Osteoblast (primary cell): Measurements from ENCODE around the gene LAGE3. TPM values are rescaled to one million over a fixed set of nuclear protein-coding genes. Genes with fewer than 3 reads are reported as not detected.

Source experiments
- DNase-seq: peaks from one replicate; pipeline ENCODE4 v3.0.0; 2011; ENCODE audit warnings: low spot score, mixed read lengths; ENCODE audit not compliant: insufficient read length; ENCODE audit errors: missing footprints
- H2AFZ ChIP-seq: 2 replicates; pipeline ENCODE4 v1.6.0; 2011; ENCODE audit warnings: mild to moderate bottlenecking, low read length
- H3K27ac ChIP-seq: 2 replicates; pipeline ENCODE4 v1.5.1; 2011; ENCODE audit warnings: mild to moderate bottlenecking, low read depth, low read length, moderate library complexity
- H3K27me3 ChIP-seq: 2 replicates; pipeline ENCODE4 v1.6.0; 2012; ENCODE audit warnings: mild to moderate bottlenecking, control low read depth, inconsistent platforms, low read length, moderate library complexity; ENCODE audit not compliant: insufficient read depth
- H3K36me3 ChIP-seq: 2 replicates; pipeline ENCODE4 v1.5.1; 2011; ENCODE audit warnings: mild to moderate bottlenecking, low read length, control low read depth, moderate library complexity; ENCODE audit not compliant: insufficient read depth
- H3K4me1 ChIP-seq: 2 replicates; pipeline ENCODE4 v1.5.1; 2011; ENCODE audit warnings: mild to moderate bottlenecking, low read length, control low read depth, moderate library complexity; ENCODE audit not compliant: insufficient read depth
- H3K4me2 ChIP-seq: 2 replicates; pipeline ENCODE4 v1.6.0; 2011; ENCODE audit warnings: mild to moderate bottlenecking, low read length; ENCODE audit not compliant: insufficient read depth
- H3K4me3 ChIP-seq: fragments of 200-600 bp; sonication (generic); 3 replicates; pipeline ENCODE4 v1.5.1; 2012; ENCODE audit warnings: mild to moderate bottlenecking, low read length, inconsistent platforms; ENCODE audit not compliant: insufficient read depth
- H3K79me2 ChIP-seq: 2 replicates; pipeline ENCODE4 v1.6.0; 2012; ENCODE audit warnings: mild to moderate bottlenecking, low read length, control low read depth, inconsistent platforms; ENCODE audit not compliant: insufficient read depth
- H3K9me3 ChIP-seq: 2 replicates; pipeline ENCODE4 v1.5.1; 2011; ENCODE audit warnings: low read depth, low read length, control low read depth
- H4K20me1 ChIP-seq: 2 replicates; pipeline ENCODE4 v1.6.0; 2012; ENCODE audit warnings: mild to moderate bottlenecking, low read length, control low read depth; ENCODE audit not compliant: insufficient read depth
- total RNA-seq: library from RNA; depleted of rRNA; stranded (reverse); fragments of >200 nt; gene quantifications from 2 replicates; pipeline ENCODE4 v1.2.3, GENCODE V29; 2012
- TF ChIP-seq, protein P1 (sequence below): IDR thresholded peaks from 2 replicates; pipeline ENCODE4 v1.5.1; 2011; ENCODE audit warnings: mild to moderate bottlenecking, low read depth, low read length, moderate library complexity; ENCODE audit errors: extremely low read depth

Gene LAGE3
- total RNA-seq, 1 donor = 21.7 TPM

DNA sequence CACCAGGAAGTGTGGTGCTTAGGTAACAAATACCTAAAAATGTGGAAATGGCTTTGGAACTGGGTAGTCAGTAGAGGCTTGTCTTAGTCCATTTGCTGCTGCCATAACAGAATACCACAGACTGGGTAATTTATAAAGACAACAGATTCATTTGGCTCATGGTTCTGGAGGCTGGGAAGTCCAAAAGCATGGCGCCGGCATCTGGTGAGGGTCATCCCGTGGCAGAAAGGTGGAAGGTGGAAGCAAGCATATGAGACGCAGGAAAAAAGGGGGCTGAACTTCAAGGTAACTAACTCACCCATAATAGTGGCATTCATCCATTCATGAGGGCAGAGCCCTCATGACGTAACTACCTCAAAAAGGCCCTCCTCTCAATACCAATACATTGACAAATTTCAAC is 30.4 kb upstream of the LAGE3 start:
- H3K4me1 ChIP-seq = no peaks in the 10 kb centered on the region
- H3K36me3 ChIP-seq = no peaks in the 10 kb centered on the region
- H3K27me3 ChIP-seq = no peaks in the 10 kb centered on the region
- no peak overlapping the region for H2AFZ ChIP-seq
- TF ChIP-seq, protein P1, sequence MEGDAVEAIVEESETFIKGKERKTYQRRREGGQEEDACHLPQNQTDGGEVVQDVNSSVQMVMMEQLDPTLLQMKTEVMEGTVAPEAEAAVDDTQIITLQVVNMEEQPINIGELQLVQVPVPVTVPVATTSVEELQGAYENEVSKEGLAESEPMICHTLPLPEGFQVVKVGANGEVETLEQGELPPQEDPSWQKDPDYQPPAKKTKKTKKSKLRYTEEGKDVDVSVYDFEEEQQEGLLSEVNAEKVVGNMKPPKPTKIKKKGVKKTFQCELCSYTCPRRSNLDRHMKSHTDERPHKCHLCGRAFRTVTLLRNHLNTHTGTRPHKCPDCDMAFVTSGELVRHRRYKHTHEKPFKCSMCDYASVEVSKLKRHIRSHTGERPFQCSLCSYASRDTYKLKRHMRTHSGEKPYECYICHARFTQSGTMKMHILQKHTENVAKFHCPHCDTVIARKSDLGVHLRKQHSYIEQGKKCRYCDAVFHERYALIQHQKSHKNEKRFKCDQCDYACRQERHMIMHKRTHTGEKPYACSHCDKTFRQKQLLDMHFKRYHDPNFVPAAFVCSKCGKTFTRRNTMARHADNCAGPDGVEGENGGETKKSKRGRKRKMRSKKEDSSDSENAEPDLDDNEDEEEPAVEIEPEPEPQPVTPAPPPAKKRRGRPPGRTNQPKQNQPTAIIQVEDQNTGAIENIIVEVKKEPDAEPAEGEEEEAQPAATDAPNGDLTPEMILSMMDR = no peak
- no peak overlapping the region for H3K4me2 ChIP-seq
- H4K20me1 ChIP-seq = no peaks in the 10 kb centered on the region
- H3K79me2 ChIP-seq = peaks cover 2% of the 10 kb centered on the region
- H3K4me3 ChIP-seq = no peak overlapping the region
- H3K9me3 ChIP-seq = no peaks in the 10 kb centered on the region
- H3K27ac ChIP-seq = no peak overlapping the region
- DNase-seq = no peak

DNA sequence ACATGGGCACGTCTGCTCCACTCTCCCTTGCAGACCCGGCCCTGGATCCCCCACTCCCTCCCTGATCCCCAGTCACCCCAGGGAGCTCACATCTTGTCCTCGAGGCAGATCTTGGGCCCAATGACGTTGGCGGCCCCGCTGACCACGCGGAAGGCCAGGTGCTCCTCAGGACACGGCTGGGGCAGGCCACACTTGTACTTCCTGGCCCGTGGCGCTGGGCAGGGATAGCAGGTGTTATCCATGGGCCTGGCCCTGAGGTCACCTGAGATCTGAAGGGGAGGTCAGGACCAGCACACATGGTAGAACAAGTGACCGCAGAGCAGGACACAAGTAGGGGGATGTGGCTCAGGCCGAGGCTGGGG is 29.3 kb upstream of the LAGE3 start:
- no peaks in the 10 kb centered on the region for H3K27me3 ChIP-seq
- TF ChIP-seq, protein P1 = no peak
- no peaks in the 10 kb centered on the region for H3K4me1 ChIP-seq
- H2AFZ ChIP-seq = no peak overlapping the region
- H3K4me2 ChIP-seq = no peak overlapping the region
- H3K4me3 ChIP-seq = no peak overlapping the region
- H3K36me3 ChIP-seq = no peaks in the 10 kb centered on the region
- peak; percentile 23 for DNase-seq
- H3K9me3 ChIP-seq = no peaks in the 10 kb centered on the region
- H3K79me2 ChIP-seq = no peaks in the 10 kb centered on the region
- H3K27ac ChIP-seq = no peak overlapping the region
- H4K20me1 ChIP-seq = no peaks in the 10 kb centered on the region

DNA sequence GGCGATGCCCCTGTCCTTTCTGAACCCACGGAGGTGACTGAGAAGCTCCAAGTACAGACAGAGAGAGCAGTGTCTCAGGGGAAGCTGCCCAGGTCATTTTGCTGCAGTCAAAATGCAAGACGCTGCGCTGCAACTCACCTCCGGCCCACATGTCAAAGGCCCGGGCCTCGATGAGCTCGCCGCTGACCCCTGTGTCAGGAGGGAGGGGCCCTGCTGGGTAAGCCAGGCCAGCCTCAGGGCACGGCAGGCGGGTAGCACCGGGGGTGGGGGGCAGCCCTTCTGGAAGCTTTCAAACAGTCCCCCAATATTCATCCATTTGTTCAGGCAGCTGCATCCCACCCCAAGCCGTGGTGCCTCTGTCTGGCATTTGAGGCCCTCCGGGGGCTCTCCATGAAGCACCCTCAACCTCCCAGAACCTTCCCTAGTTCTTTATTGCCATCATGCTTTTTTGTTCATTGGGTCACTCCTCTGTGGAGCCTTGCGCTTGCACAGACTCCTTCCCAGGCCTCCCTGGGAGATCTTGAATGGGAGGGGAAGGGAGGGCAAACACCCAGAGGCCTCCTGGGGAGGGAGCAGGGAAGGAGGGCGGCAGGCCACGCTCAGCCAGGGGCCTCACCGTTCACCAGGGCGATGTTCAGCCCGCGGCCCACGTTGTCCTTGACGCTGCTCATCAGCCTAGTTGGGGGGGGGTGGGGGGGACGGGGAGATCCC is 28.7 kb upstream of the LAGE3 start:
- H2AFZ ChIP-seq = no peak overlapping the region
- no peak overlapping the region for H3K4me3 ChIP-seq
- H3K27me3 ChIP-seq = no peaks in the 10 kb centered on the region
- H3K79me2 ChIP-seq = no peaks in the 10 kb centered on the region
- TF ChIP-seq, protein P1 = no peak
- H4K20me1 ChIP-seq = no peaks in the 10 kb centered on the region
- no peaks in the 10 kb centered on the region for H3K36me3 ChIP-seq
- H3K4me2 ChIP-seq = no peak overlapping the region
- DNase-seq = peak; percentile 26
- no peak overlapping the region for H3K27ac ChIP-seq
- H3K9me3 ChIP-seq = no peaks in the 10 kb centered on the region
- H3K4me1 ChIP-seq = no peaks in the 10 kb centered on the region

DNA sequence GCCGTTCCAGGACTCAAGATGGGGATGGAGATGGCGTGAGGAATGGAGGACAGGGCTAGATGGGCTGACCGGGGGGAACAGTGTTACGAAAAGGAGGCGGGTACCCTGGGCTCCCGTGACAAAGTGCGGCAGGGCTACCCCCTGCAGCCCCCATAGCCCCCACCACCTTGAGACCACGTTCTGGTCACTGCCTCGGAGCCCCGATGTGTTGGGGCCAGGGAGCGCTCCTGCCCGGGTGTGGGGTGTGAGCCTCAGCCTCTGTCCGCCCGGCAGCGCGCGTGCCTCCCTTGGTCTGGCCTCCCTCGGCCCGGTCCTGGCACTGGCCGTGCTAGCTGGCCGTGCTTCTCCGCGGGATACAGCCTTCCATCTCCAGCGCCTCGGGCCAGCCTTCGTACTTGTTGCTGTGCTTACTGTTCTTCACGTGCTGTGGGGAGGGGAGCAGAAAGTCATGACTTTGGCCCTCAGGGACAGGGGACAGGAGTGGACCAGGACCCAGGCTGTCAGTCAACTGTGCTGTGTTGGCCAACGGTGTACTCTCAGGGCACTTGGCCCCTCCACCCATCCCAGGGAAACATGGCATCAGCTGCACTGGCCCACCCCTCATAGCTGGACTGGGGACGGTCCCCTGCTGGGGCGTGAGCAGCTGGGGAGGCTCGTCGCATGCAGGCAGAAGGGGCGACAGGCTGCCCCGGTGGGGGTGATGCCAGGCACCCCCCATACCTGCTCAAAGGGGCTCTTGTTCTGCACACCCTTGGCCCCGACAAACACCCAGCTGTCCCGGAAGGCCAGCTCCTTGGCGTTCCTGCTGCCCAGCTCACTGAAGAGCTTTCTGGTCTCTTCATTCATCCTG is 27.6 kb upstream of the LAGE3 start:
- H3K4me1 ChIP-seq = no peaks in the 10 kb centered on the region
- DNase-seq = peak; percentile 66
- H4K20me1 ChIP-seq = no peaks in the 10 kb centered on the region
- no peaks in the 10 kb centered on the region for H3K79me2 ChIP-seq
- no peak overlapping the region for H3K4me2 ChIP-seq
- H3K27me3 ChIP-seq = no peaks in the 10 kb centered on the region
- TF ChIP-seq, protein P1 = no peak
- H3K9me3 ChIP-seq = no peaks in the 10 kb centered on the region
- H3K4me3 ChIP-seq = no peak overlapping the region
- H2AFZ ChIP-seq = no peak overlapping the region
- no peak overlapping the region for H3K27ac ChIP-seq
- H3K36me3 ChIP-seq = no peaks in the 10 kb centered on the region
